Natural killer cell (primary cell): ENCODE data around the gene JADE1. TPM values are rescaled to one million over a fixed set of nuclear protein-coding genes. Genes with fewer than 3 reads are reported as not detected.

Source experiments
- ATAC-seq, 3 donors: fragments of 150-1000 bp in 2 of 3; fragments of 200-7000 bp in 1 of 3; cut with Tn5 transposase; 1 replicate in 1 of 3; 2 replicates in 2 of 3; pipeline ENCODE4 v1.10.0; 2021; ENCODE audit warnings: mild to moderate bottlenecking in 2 of 3, moderate library complexity in 2 of 3
- DNase-seq, 2 donors: peaks; one replicate each; pipeline versions ENCODE4 v3.0.0 to v3.0.0-alpha.2; 2013 to 2021; ENCODE audit warnings: mixed read lengths in 1 of 2
- H3K27ac ChIP-seq: one replicate; pipeline ENCODE4 v1.5.1; 2013; ENCODE audit warnings: mild to moderate bottlenecking, low read length
- H3K27me3 ChIP-seq: one replicate; pipeline ENCODE4 v1.6.1; 2013; ENCODE audit warnings: low read length; ENCODE audit not compliant: control insufficient read depth, insufficient read depth
- H3K36me3 ChIP-seq: one replicate; pipeline ENCODE4 v1.6.1; 2013; ENCODE audit warnings: low read length; ENCODE audit not compliant: control insufficient read depth, insufficient read depth
- H3K4me1 ChIP-seq: one replicate; pipeline ENCODE4 v1.6.1; 2013; ENCODE audit warnings: low read length; ENCODE audit not compliant: control insufficient read depth, insufficient read depth
- H3K4me3 ChIP-seq: one replicate; pipeline ENCODE4 v1.5.1; 2013; ENCODE audit warnings: low read length
- H3K9me3 ChIP-seq: one replicate; pipeline ENCODE4 v1.6.1; 2013; ENCODE audit warnings: low read length; ENCODE audit not compliant: control insufficient read depth, insufficient read depth
- H3K27ac Mint-ChIP-seq, 2 donors: one replicate each; pipeline ENCODE4 v1.8.0; 2022; ENCODE audit warnings: mild to moderate bottlenecking in 2 of 2, mixed read lengths in 2 of 2, moderate library complexity in 1 of 2
- H3K27me3 Mint-ChIP-seq, 2 donors: one replicate each; pipeline ENCODE4 v1.8.0; 2022; ENCODE audit warnings: low read depth in 2 of 2, mixed read lengths in 2 of 2
- H3K36me3 Mint-ChIP-seq: one replicate; pipeline ENCODE4 v1.8.0; 2022; ENCODE audit warnings: mixed read lengths
- H3K4me1 Mint-ChIP-seq, 2 donors: one replicate each; pipeline ENCODE4 v1.8.0; 2022; ENCODE audit warnings: mixed read lengths in 2 of 2
- H3K4me3 Mint-ChIP-seq: one replicate; pipeline ENCODE4 v1.8.0; 2022; ENCODE audit warnings: mild to moderate bottlenecking, moderate library complexity, mixed read lengths
- H3K9me3 Mint-ChIP-seq, 2 donors: one replicate each; pipeline ENCODE4 v1.8.0; 2022; ENCODE audit warnings: mixed read lengths in 2 of 2
- WGBS: methylation state at CpG from one replicate; pipeline ENCODE4 v1.1.7; 2013; ENCODE audit warnings: missing lambda C conversion rate; ENCODE audit not compliant: insufficient coverage; 5-methylcytosine and 5-hydroxymethylcytosine counted together
- intact Hi-C: fragments of 100-400 bp; cut with micrococcal nuclease; formaldehyde crosslinking; loops from one replicate; pipeline ENCODE4 v1.14.2; 2022
- total RNA-seq, 4 donors: library from RNA; stranded (reverse); fragments of 120-200 nt in 1 of 4; gene quantifications; one replicate each; pipeline versions ENCODE4 v1.2.3 to v1.2.4, GENCODE V29; 2013 to 2022
- TF ChIP-seq, protein P1 (sequence below): fragments of 200-600 bp; IDR thresholded peaks from one replicate; pipeline ENCODE4 v1.8.0; 2022; ENCODE audit warnings: antibody characterized with exemption

JADE1 gene
- total RNA-seq, 3 donors from 2014 or later (not counting 1 experiment from before 2014, with no cell fraction given): 48.9 to 55.8 (median 52.7) TPM

DNA sequence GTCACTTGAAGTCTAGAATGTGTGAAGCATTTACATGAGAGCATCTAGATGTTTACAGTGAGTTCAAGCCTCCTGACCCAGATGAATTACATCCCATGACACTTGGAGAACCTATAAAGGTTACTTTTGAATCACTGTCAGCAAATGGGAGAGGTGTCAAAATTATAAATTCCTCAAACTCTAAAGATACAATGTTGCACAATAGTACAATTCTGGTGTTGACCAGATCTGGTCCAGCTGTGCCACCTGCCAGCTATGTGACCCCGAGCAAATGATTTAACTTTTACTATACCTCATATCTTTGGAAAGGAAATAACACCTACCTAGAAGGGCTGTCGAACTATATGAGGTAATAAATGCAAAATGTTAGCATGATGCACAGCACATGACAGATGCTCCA, 69.8 kb downstream of the JADE1 start:
- whole genome bisulfite sequencing: no CpG with 5 or more reads among the region's 2 CpGs
- H3K4me1 ChIP-seq: peaks cover 2% of the 10 kb centered on the region
- TF ChIP-seq, protein P1, sequence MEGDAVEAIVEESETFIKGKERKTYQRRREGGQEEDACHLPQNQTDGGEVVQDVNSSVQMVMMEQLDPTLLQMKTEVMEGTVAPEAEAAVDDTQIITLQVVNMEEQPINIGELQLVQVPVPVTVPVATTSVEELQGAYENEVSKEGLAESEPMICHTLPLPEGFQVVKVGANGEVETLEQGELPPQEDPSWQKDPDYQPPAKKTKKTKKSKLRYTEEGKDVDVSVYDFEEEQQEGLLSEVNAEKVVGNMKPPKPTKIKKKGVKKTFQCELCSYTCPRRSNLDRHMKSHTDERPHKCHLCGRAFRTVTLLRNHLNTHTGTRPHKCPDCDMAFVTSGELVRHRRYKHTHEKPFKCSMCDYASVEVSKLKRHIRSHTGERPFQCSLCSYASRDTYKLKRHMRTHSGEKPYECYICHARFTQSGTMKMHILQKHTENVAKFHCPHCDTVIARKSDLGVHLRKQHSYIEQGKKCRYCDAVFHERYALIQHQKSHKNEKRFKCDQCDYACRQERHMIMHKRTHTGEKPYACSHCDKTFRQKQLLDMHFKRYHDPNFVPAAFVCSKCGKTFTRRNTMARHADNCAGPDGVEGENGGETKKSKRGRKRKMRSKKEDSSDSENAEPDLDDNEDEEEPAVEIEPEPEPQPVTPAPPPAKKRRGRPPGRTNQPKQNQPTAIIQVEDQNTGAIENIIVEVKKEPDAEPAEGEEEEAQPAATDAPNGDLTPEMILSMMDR: no peak

DNA sequence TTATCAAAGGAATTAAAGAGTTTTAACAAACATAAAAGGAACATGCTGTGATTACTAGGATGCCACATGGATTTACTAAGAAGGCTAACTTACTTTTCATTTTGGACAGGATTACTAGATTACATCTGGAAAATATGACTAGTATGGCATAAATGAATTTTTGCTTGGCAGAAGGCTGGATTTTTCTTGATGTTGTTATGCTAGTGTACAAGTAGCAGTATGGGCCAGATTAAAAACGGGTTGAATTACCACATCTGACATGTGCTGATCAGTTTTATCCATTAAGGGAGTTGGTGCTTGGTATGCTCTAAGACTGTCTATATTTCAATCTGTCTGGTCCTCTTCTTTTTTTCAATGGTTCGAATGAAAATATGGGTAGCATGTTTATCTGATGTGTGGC, 70.5 kb downstream of the JADE1 start:
- Histone ChIP-seq H3K4me1 (peaks cover 2% of the 10 kb centered on the region), H3K36me3 (peaks cover 7% of the 10 kb centered on the region), H3K27me3 (no peaks in the 10 kb centered on the region), H3K9me3 (no peaks in the 10 kb centered on the region), H3K4me3 (no peak overlapping the region), H3K27ac (no peak overlapping the region)
- WGBS: 100% methylated on average over 1 of the region's 2 CpGs
- no peak for ATAC-seq
- DNase-seq: no peak
- no peaks in the 10 kb centered on the region for H3K36me3 Mint-ChIP-seq
- H3K4me1 Mint-ChIP-seq: peaks cover 18 to 26% of the 10 kb centered on the region in 2 donors
- H3K9me3 Mint-ChIP-seq: no peaks in the 10 kb centered on the region
- no peak overlapping the region for H3K4me3 Mint-ChIP-seq
- TF ChIP-seq, protein P1: no peak
- no peaks in the 10 kb centered on the region for H3K27me3 Mint-ChIP-seq
- intact Hi-C loops: no loop called here
- no peak overlapping the region for H3K27ac Mint-ChIP-seq

More for the DNA sequence above, 69.8 kb downstream of the JADE1 start:
- Mint-ChIP-seq H3K36me3 (no peaks in the 10 kb centered on the region), H3K9me3 (no peaks in the 10 kb centered on the region), H3K4me1 (peaks cover 13 to 22% of the 10 kb centered on the region in 2 donors), H3K27me3 (no peaks in the 10 kb centered on the region), H3K27ac (peak overlapping the region in 1 of 2 donors; percentile 48), H3K4me3 (no peak overlapping the region)
- no peaks in the 10 kb centered on the region for H3K9me3 ChIP-seq
- peaks cover 7% of the 10 kb centered on the region for H3K36me3 ChIP-seq
- DNase-seq (no peak), ATAC-seq (peak in 2 of 3 donors; percentile 17 to 36)
- H3K27ac ChIP-seq: no peak overlapping the region
- no peak overlapping the region for H3K4me3 ChIP-seq
- intact Hi-C loops: no loop called here
- H3K27me3 ChIP-seq: no peaks in the 10 kb centered on the region

DNA sequence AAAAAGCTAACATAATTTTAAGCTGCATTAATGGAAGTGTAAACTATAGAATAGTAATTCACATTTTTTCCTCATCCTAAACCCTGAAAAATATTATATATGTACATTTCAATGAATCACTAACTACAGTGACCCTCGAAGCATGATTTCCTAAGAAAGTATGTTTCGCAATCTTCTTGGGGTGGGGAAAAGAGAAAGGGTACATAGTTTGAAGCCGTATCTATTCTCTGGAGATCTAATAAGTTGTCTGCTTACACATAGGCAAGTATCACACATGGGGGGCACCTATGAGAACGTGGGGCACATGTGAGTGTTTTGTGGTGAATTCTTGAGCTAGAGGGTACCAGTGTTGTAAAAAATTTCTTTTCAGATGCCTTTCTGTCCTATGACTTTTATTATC, 71.2 kb downstream of the JADE1 start:
- H3K4me3 Mint-ChIP-seq: no peak overlapping the region

More for the DNA sequence above, 71.2 kb downstream of the JADE1 start:
- no peak for DNase-seq
- H3K27ac Mint-ChIP-seq: no peak overlapping the region
- Histone ChIP-seq H3K27me3 (no peaks in the 10 kb centered on the region), H3K4me1 (peaks cover 2% of the 10 kb centered on the region), H3K4me3 (no peak overlapping the region), H3K27ac (no peak overlapping the region), H3K9me3 (no peaks in the 10 kb centered on the region), H3K36me3 (peaks cover 9% of the 10 kb centered on the region)
- TF ChIP-seq, protein P1: no peak
- no peak for ATAC-seq
- intact Hi-C loops: no loop called here
- no peaks in the 10 kb centered on the region for H3K9me3 Mint-ChIP-seq
- H3K36me3 Mint-ChIP-seq: no peaks in the 10 kb centered on the region
- H3K27me3 Mint-ChIP-seq: no peaks in the 10 kb centered on the region
- peaks cover 18 to 26% of the 10 kb centered on the region in 2 donors for H3K4me1 Mint-ChIP-seq
- 85% methylated on average over 3 of the region's 4 CpGs for WGBS
